Endothelial cell of umbilical vein (primary cell): ENCODE results near the gene TOMM7. TPM values are rescaled to one million over a fixed set of nuclear protein-coding genes. Genes with fewer than 3 reads are reported as not detected.
A peak's percentile ranks its signal among the peaks of the same experiment; 100 is the strongest.

Experiments used
- BruUV-seq: library from RNA; stranded (reverse); fragments of 400-500 nt; replicated peaks from 2 replicates; lab custom pipeline; 2021; lab: Mats Ljungman, UMichigan
- CTCF ChIA-PET: fragments of 300-600, 350-600 bp; sonication (Branson Sonifier 250); formaldehyde crosslinking; loops from one replicate; lab custom pipeline; 2021; ENCODE audit warnings: antibody characterized with exemption, inconsistent platforms; lab: Charles Lee
- POLR2A ChIA-PET: fragments of 300-600, 350-600 bp; sonication (Branson Sonifier 250); formaldehyde crosslinking; loops from one replicate; lab custom pipeline; 2021; ENCODE audit warnings: antibody characterized with exemption, inconsistent platforms; lab: Charles Lee
- DNase-seq: peaks from one replicate; pipeline ENCODE4 v3.0.0-alpha.2; 2011; ENCODE audit warnings: low read depth, low spot score
- FAIRE-seq: peaks from 2 replicates; lab custom pipeline; 2011; peaks lifted over from hg19 to GRCh38; lab: Jason Lieb, UNC
- H2AFZ ChIP-seq: 2 replicates; pipeline ENCODE4 v1.6.0; 2012; ENCODE audit warnings: low read depth, low read length, control low read depth, inconsistent platforms
- H3K27ac ChIP-seq: 2 replicates; pipeline ENCODE4 v1.5.1; 2011; ENCODE audit warnings: low read depth, mild to moderate bottlenecking, control low read depth, low read length, moderate library complexity; ENCODE audit not compliant: insufficient read depth
- H3K27me3 ChIP-seq, 2 experiments: 2 replicates each; pipeline versions ENCODE4 v1.6.0 to v1.6.1; 2011; ENCODE audit warnings: low read length in 2 of 2, mixed read lengths in 1 of 2; ENCODE audit not compliant: control insufficient read depth in 2 of 2, insufficient read depth in 2 of 2
- H3K36me3 ChIP-seq, 2 experiments: 2 replicates in 1 of 2; 3 replicates in 1 of 2; pipeline ENCODE4 v1.5.1; 2011; ENCODE audit warnings: low read length in 2 of 2, mild to moderate bottlenecking in 1 of 2, moderate library complexity in 1 of 2; ENCODE audit not compliant: control insufficient read depth in 2 of 2, insufficient read depth in 2 of 2; ENCODE audit errors: extremely low read depth in 1 of 2
- H3K4me1 ChIP-seq: 3 replicates; pipeline ENCODE4 v1.5.1; 2011; ENCODE audit warnings: mild to moderate bottlenecking, low read length; ENCODE audit not compliant: control insufficient read depth, insufficient read depth; ENCODE audit errors: extremely low read depth
- H3K4me2 ChIP-seq: 2 replicates; pipeline ENCODE4 v1.6.1; 2011; ENCODE audit warnings: low read length, control low read depth, mixed read lengths; ENCODE audit not compliant: insufficient read depth
- H3K4me3 ChIP-seq, 3 experiments: fragments of 200-600 bp in 1 of 3; sonication (generic), shearing (Covaris generic) in 1 of 3; replicated peaks in 1 of 3; 2 replicates each; pipeline ENCODE4 v1.5.1; 2011 to 2016; ENCODE audit warnings: control low read depth in 3 of 3, low read length in 3 of 3, mild to moderate bottlenecking in 2 of 3, inconsistent platforms in 1 of 3, low read depth in 1 of 3, moderate library complexity in 1 of 3; ENCODE audit not compliant: insufficient read depth in 1 of 3
- H3K79me2 ChIP-seq: 2 replicates; pipeline ENCODE4 v1.6.0; 2012; ENCODE audit warnings: low read length, inconsistent platforms; ENCODE audit not compliant: control insufficient read depth, insufficient read depth
- H3K9ac ChIP-seq: replicated peaks from 2 replicates; pipeline ENCODE3; 2011; ENCODE audit warnings: low read length, control low read depth; ENCODE audit not compliant: insufficient read depth; ENCODE audit errors: extremely low read depth
- H3K9me1 ChIP-seq: replicated peaks from 3 replicates; pipeline ENCODE4 v1.6.0; 2011; ENCODE audit warnings: mild to moderate bottlenecking, low read length; ENCODE audit not compliant: control insufficient read depth, insufficient read depth; ENCODE audit errors: extremely low read depth
- H3K9me3 ChIP-seq: replicated peaks from 2 replicates; pipeline ENCODE4 v1.5.1; 2012; ENCODE audit warnings: low read length, inconsistent platforms; ENCODE audit not compliant: control insufficient read depth, insufficient read depth
- H4K20me1 ChIP-seq: replicated peaks from 2 replicates; pipeline ENCODE3; 2011; ENCODE audit warnings: mild to moderate bottlenecking, low read length; ENCODE audit not compliant: control insufficient read depth, insufficient read depth; ENCODE audit errors: extremely low read depth
- GATA2 ChIP-seq: IDR thresholded peaks from 2 replicates; pipeline ENCODE4 v1.7.0; 2011; ENCODE audit warnings: low read depth, mild to moderate bottlenecking, moderate library complexity, mixed read lengths, low read length; ENCODE audit not compliant: insufficient read length, insufficient read depth
- JUN ChIP-seq: IDR thresholded peaks from 2 replicates; pipeline ENCODE4 v1.6.1; 2011; ENCODE audit warnings: borderline replicate concordance, low read depth; ENCODE audit not compliant: insufficient read length, insufficient read depth
- dilution Hi-C: fragments of 300-500 bp; cut with MboI; formaldehyde crosslinking; loops from one replicate; pipeline ENCODE4 v1.15.0; 2019; ENCODE audit warnings: low sequenced_read_pairs; ENCODE audit not compliant: extremely low pct_ligation_motif_present
- intact Hi-C: fragments of 100-400 bp; cut with micrococcal nuclease; formaldehyde crosslinking; loops from one replicate; pipeline ENCODE4 v1.10.0; 2022
- polyA plus RNA-seq, 4 experiments: library from polyadenylated mRNA; depleted of rRNA in 3 of 4; stranded (reverse) in 3 of 4; unstranded in 1 of 4; fragments of >200 nt; gene quantifications; 2 replicates each; pipeline versions ENCODE4 v1.2.1 to v1.2.3, GENCODE V29; 2011 to 2012; ENCODE audit warnings: missing spikeins in 1 of 4
- total RNA-seq: library from RNA; stranded (reverse); gene quantifications from 2 replicates; pipeline ENCODE4 v1.2.3, GENCODE V29; 2021
- TF ChIP-seq, protein P1 (sequence below): IDR thresholded peaks from 2 replicates; pipeline ENCODE4 v1.6.1; 2011; ENCODE audit not compliant: insufficient read depth, insufficient read length
- TF ChIP-seq, protein P2 (sequence below), 2 donors: IDR thresholded peaks; 1 replicate in 1 of 2; 2 replicates in 1 of 2; pipeline ENCODE4 v1.5.1; 2011; ENCODE audit warnings: low read length in 2 of 2, mild to moderate bottlenecking in 2 of 2, moderate library complexity in 2 of 2, control low read depth in 1 of 2, inconsistent platforms in 1 of 2, low read depth in 1 of 2; ENCODE audit not compliant: insufficient read depth in 1 of 2; ENCODE audit errors: extremely low read depth in 1 of 2

TOMM7 gene
- total and polyA plus RNA-seq, 2 donors (not counting 3 experiments of a cell fraction or from before 2014, with no cell fraction given) = 185 to 528 TPM

DNA sequence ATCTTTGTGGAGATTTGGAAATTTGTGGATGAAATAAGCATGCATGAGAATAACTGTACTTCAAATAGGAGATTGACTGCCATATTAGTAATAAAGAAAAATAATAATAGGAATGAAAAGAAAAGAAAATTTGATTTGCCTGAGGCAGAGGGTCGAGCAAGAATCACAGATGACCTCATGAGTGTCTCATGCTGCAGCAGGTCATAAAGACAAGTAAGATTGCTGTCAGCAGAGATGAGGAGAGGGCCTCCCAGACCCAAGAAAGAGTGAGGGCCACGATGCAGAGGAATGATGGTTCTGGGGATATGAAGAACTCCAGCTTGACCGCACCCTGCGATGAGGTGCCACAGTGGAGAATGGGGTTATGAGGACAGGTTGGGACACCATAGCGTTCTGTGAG, 39.2 kb downstream of the TOMM7 start:
- no peak for DNase-seq
- ChIA-PET POLR2A (no interaction called here), CTCF (interaction anchor here (1.2 to 6.9 kb wide), 23 partner anchors 9 to 271 kb away, joined by 3 to 266 read pairs (median 8); partner anchors contain the start of gene IL6)
- TF ChIP-seq GATA2 (no peak), JUN (no peak)
- TF ChIP-seq, protein P1, sequence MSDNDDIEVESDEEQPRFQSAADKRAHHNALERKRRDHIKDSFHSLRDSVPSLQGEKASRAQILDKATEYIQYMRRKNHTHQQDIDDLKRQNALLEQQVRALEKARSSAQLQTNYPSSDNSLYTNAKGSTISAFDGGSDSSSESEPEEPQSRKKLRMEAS = no peak
- H3K27ac ChIP-seq = no peak overlapping the region
- no peaks in the 10 kb centered on the region for H3K36me3 ChIP-seq
- H3K4me1 ChIP-seq = no peaks in the 10 kb centered on the region
- no TSS peak for BruUV-seq
- no peak overlapping the region for H3K9ac ChIP-seq
- intact Hi-C loops = loop anchor here (2.0 kb wide), 2 partner anchors 259 to 271 kb away; no protein-coding TSS in a partner anchor
- no peaks in the 10 kb centered on the region for H4K20me1 ChIP-seq
- no peaks in the 10 kb centered on the region for H3K9me1 ChIP-seq
- dilution Hi-C loops = no loop called here
- no peaks in the 10 kb centered on the region for H3K79me2 ChIP-seq
- no peak overlapping the region for H3K4me2 ChIP-seq
- H3K27me3 ChIP-seq = no peaks in the 10 kb centered on the region
- no peak overlapping the region for H3K4me3 ChIP-seq
- no peak overlapping the region for H2AFZ ChIP-seq
- no peaks in the 10 kb centered on the region for H3K9me3 ChIP-seq
- FAIRE-seq = no peak

DNA sequence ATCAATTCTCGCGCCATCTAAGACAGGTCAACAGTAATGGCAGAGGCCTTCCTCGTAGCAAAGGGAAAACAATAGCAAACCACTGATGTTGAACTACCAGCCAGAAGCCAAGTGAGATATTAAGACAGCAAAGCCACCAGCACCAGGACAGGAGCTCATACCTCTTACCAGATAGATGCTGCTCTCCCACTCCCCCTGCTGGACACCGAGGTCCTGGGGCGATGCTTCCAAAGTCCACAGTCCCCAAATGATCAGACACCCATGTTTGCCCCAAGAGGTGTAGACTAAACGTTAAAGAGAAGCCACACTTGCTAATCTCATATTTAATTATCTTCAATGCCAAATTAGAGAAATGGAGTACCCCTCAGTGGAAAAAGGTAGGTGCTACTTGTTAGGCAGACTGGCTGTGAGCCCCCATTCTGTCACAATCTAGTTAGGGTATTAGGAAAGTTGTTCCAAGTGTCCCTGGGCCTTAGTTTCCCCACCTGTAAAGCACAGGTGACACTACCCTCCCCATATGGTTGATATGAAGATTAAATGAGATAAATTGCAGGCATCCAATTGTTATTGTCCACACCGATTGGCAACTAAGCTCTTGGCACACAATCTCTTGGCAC, 39.9 kb downstream of the TOMM7 start:
- no peaks in the 10 kb centered on the region for H3K79me2 ChIP-seq
- ChIA-PET POLR2A (no interaction called here), CTCF (interaction anchor here (0.6 to 6.9 kb wide), 67 partner anchors 8 to 382 kb away, joined by 3 to 266 read pairs (median 5); partner anchors contain the start of genes HYCC1 and IL6)
- H4K20me1 ChIP-seq = no peaks in the 10 kb centered on the region
- no peaks in the 10 kb centered on the region for H3K9me3 ChIP-seq
- H3K36me3 ChIP-seq = no peaks in the 10 kb centered on the region
- dilution Hi-C loops = no loop called here
- BruUV-seq = no TSS peak
- H2AFZ ChIP-seq = no peak overlapping the region
- TF ChIP-seq GATA2 (no peak), JUN (no peak)
- TF ChIP-seq, protein P2, sequence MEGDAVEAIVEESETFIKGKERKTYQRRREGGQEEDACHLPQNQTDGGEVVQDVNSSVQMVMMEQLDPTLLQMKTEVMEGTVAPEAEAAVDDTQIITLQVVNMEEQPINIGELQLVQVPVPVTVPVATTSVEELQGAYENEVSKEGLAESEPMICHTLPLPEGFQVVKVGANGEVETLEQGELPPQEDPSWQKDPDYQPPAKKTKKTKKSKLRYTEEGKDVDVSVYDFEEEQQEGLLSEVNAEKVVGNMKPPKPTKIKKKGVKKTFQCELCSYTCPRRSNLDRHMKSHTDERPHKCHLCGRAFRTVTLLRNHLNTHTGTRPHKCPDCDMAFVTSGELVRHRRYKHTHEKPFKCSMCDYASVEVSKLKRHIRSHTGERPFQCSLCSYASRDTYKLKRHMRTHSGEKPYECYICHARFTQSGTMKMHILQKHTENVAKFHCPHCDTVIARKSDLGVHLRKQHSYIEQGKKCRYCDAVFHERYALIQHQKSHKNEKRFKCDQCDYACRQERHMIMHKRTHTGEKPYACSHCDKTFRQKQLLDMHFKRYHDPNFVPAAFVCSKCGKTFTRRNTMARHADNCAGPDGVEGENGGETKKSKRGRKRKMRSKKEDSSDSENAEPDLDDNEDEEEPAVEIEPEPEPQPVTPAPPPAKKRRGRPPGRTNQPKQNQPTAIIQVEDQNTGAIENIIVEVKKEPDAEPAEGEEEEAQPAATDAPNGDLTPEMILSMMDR (IDR thresholded peaks at IDR 0.05; ENCODE audit: extremely low read depth in 1 of 2, insufficient read depth in 1 of 2, low read depth in 1 of 2, low read length in 2 of 2) = peak; percentile 94 to 95
- intact Hi-C loops = loop anchor here (1.0 to 2.0 kb wide), 4 partner anchors 54 to 272 kb away; no protein-coding TSS in a partner anchor
- H3K9ac ChIP-seq = no peak overlapping the region
- H3K4me1 ChIP-seq = no peaks in the 10 kb centered on the region
- no peak overlapping the region for H3K27ac ChIP-seq
- no peak overlapping the region for H3K4me2 ChIP-seq
- H3K4me3 ChIP-seq = no peak overlapping the region
- DNase-seq (peak; percentile 65), FAIRE-seq (peak; percentile 85)
- no peaks in the 10 kb centered on the region for H3K9me1 ChIP-seq
- no peaks in the 10 kb centered on the region for H3K27me3 ChIP-seq
